Mammary epithelial cell (primary cell): Measurements from ENCODE around the gene GTF3A.

Source experiments
- EZH2 ChIP-seq: IDR thresholded peaks from 2 replicates; pipeline ENCODE4 v1.6.1; 2012; ENCODE audit warnings: low read length, inconsistent platforms, borderline replicate concordance
- TF ChIP-seq, protein P1 (sequence below), 2 donors: IDR thresholded peaks in 1 of 2; conservative IDR thresholded peaks in 1 of 2; 2 replicates each; pipeline ENCODE4 v1.5.1; 2011 to 2012; ENCODE audit warnings: inconsistent platforms in 2 of 2, low read length in 2 of 2, mild to moderate bottlenecking in 2 of 2, control low read depth in 1 of 2, low read depth in 1 of 2; ENCODE audit not compliant: insufficient read depth in 1 of 2; ENCODE audit errors: extremely low read depth in 1 of 2

DNA sequence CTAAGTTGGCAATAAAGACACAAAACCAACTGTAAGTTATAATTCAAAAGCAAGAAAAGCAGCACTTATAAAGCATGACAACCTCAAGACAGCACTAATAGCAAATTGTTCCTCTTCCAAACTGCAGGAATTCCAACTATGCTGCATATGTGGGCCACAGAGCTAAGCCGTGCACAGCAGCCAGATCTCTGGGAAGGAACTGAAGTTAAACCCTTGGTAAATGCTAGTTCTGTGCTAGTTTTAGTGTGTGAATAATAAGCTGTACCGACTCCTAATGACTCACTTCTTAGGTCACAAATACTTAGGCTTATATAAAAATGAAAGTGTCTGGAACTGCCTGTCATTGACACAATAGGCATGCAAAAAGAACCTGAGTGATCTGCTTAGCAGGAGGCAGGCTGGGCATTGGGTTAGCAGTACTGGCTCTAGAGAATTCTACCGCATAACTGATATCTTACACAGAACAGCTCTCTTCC is 21.2 kb upstream of the GTF3A start:
- TF ChIP-seq, protein P1, sequence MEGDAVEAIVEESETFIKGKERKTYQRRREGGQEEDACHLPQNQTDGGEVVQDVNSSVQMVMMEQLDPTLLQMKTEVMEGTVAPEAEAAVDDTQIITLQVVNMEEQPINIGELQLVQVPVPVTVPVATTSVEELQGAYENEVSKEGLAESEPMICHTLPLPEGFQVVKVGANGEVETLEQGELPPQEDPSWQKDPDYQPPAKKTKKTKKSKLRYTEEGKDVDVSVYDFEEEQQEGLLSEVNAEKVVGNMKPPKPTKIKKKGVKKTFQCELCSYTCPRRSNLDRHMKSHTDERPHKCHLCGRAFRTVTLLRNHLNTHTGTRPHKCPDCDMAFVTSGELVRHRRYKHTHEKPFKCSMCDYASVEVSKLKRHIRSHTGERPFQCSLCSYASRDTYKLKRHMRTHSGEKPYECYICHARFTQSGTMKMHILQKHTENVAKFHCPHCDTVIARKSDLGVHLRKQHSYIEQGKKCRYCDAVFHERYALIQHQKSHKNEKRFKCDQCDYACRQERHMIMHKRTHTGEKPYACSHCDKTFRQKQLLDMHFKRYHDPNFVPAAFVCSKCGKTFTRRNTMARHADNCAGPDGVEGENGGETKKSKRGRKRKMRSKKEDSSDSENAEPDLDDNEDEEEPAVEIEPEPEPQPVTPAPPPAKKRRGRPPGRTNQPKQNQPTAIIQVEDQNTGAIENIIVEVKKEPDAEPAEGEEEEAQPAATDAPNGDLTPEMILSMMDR (conservative IDR thresholded peaks at IDR 0.05 in 1 of 2, IDR thresholded peaks at IDR 0.05 in 1 of 2; ENCODE audit: extremely low read depth in 1 of 2, insufficient read depth in 1 of 2, low read depth in 1 of 2, low read length in 2 of 2): no peak
- no peak for TF ChIP-seq EZH2
